Colonic mucosa (tissue), 4 donors: ENCODE measurements around the gene PTPRU. TPM values are rescaled to one million over a fixed set of nuclear protein-coding genes. Genes with fewer than 3 reads are reported as not detected.

Experiments used
- DNase-seq: peaks from one replicate; pipeline ENCODE4 v3.0.0-alpha.2; 2020
- H3K27ac ChIP-seq: fragments of 200-600 bp; one replicate; pipeline ENCODE4 v1.8.0; 2021
- H3K27me3 ChIP-seq: fragments of 200-600 bp; one replicate; pipeline ENCODE4 v1.8.0; 2021
- H3K36me3 ChIP-seq: fragments of 200-600 bp; one replicate; pipeline ENCODE4 v1.8.0; 2021
- H3K4me1 ChIP-seq: fragments of 200-600 bp; one replicate; pipeline ENCODE4 v1.8.0; 2021; ENCODE audit warnings: mild to moderate bottlenecking
- H3K4me3 ChIP-seq: fragments of 200-600 bp; one replicate; pipeline ENCODE4 v1.8.0; 2021
- H3K9ac ChIP-seq, 2 donors: one replicate each; pipeline ENCODE4 v1.7.0; 2013; ENCODE audit warnings: control low read depth in 2 of 2, low read depth in 2 of 2, low read length in 2 of 2
- H3K9me3 ChIP-seq: fragments of 200-600 bp; one replicate; pipeline ENCODE4 v1.8.0; 2021
- CTCF ChIP-seq: fragments of 200-600 bp; IDR thresholded peaks from one replicate; pipeline ENCODE4 v1.8.0; 2022; ENCODE audit warnings: antibody characterized with exemption, mild to moderate bottlenecking
- intact Hi-C: fragments of 100-400 bp; cut with DNase I; formaldehyde crosslinking; loops from one replicate; pipeline ENCODE4 v1.14.1; 2022
- total RNA-seq, 2 donors: library from RNA; stranded (reverse); fragmentation: NEBNext Ultra II Directional in 1 of 2; extraction: Animal tissue kit (Norgen Biotek cat#: 25700) in 1 of 2; gene quantifications; one replicate each; pipeline ENCODE4 v1.2.1, GENCODE V29; 2021
- donor health status: healthy.
- donor health status: DM: no; HTN: no; CAD: no.
- donor health status: DM: no; HTN: no; CAD: no.

Gene PTPRU
- total RNA-seq, 2 donors from 2014 or later, result 2.3 to 4.8 TPM

GRCh38 chr1:29317063-29317915, 81.0 kb downstream of the PTPRU start:
- intact Hi-C loops, result no loop called here
- H3K4me3 ChIP-seq, result no peak overlapping the region
- no peaks in the 10 kb centered on the region for H3K36me3 ChIP-seq
- no peak overlapping the region for H3K9ac ChIP-seq
- no peak for TF ChIP-seq CTCF
- H3K4me1 ChIP-seq, result no peaks in the 10 kb centered on the region
- H3K27me3 ChIP-seq, result no peaks in the 10 kb centered on the region
- no peak for DNase-seq
- H3K9me3 ChIP-seq, result no peaks in the 10 kb centered on the region
- no peak overlapping the region for H3K27ac ChIP-seq

- Histone ChIP-seq H3K36me3 (no peaks in the 10 kb centered on the region), H3K27ac (no peak overlapping the region), H3K9ac (no peak overlapping the region), H3K27me3 (no peaks in the 10 kb centered on the region), H3K4me3 (no peak overlapping the region), H3K4me1 (no peaks in the 10 kb centered on the region), H3K9me3 (no peaks in the 10 kb centered on the region)
- no peak for TF ChIP-seq CTCF
- intact Hi-C loops, result no loop called here
- DNase-seq, result no peak
Observed at GRCh38 chr1:29317916-29318530, 81.7 kb downstream of the PTPRU start.

GRCh38 chr1:29318724-29319123, 82.4 kb downstream of the PTPRU start:
- no peak for DNase-seq
- Histone ChIP-seq H3K27ac (no peak overlapping the region), H3K4me3 (no peak overlapping the region), H3K36me3 (no peaks in the 10 kb centered on the region), H3K4me1 (no peaks in the 10 kb centered on the region), H3K9ac (no peak overlapping the region), H3K27me3 (no peaks in the 10 kb centered on the region), H3K9me3 (no peaks in the 10 kb centered on the region)
- no peak for TF ChIP-seq CTCF
- intact Hi-C loops, result no loop called here

GRCh38 chr1:29319300-29320110, 83.2 kb downstream of the PTPRU start:
- Histone ChIP-seq H3K27ac (no peak overlapping the region), H3K4me3 (no peak overlapping the region), H3K4me1 (no peaks in the 10 kb centered on the region), H3K9ac (no peak overlapping the region), H3K9me3 (no peaks in the 10 kb centered on the region), H3K27me3 (no peaks in the 10 kb centered on the region), H3K36me3 (no peaks in the 10 kb centered on the region)
- TF ChIP-seq CTCF, result no peak
- no peak for DNase-seq
- intact Hi-C loops, result no loop called here

GRCh38 chr1:29320156-29320940, 84.0 kb downstream of the PTPRU start:
- no peak for TF ChIP-seq CTCF
- Histone ChIP-seq H3K27me3 (no peaks in the 10 kb centered on the region), H3K4me1 (no peaks in the 10 kb centered on the region), H3K27ac (no peak overlapping the region), H3K9me3 (no peaks in the 10 kb centered on the region), H3K9ac (no peak overlapping the region), H3K36me3 (no peaks in the 10 kb centered on the region), H3K4me3 (no peak overlapping the region)
- no peak for DNase-seq
- intact Hi-C loops, result no loop called here
